Right ventricle myocardium inferior (tissue), 1 donor: ENCODE results near the gene ITPK1. TPM values are rescaled to one million over a fixed set of nuclear protein-coding genes. Genes with fewer than 3 reads are reported as not detected.

ENCODE experiments used
- ATAC-seq: fragments of 200-7000 bp; cut with Tn5 transposase; one replicate; pipeline ENCODE4 v1.9.1; 2020; ENCODE audit warnings: mild to moderate bottlenecking, moderate library complexity
- DNase-seq: peaks from one replicate; pipeline ENCODE4 v3.0.0; 2021; ENCODE audit errors: missing footprints
- intact Hi-C: fragments of 100-400 bp; cut with DNase I; formaldehyde crosslinking; loops from one replicate; pipeline ENCODE4 v1.11.0; 2022
- total RNA-seq: library from RNA; stranded (reverse); fragmentation: NEBNext Ultra II Directional; extraction: Animal tissue kit (Norgen Biotek cat#: 25700); gene quantifications from one replicate; pipeline ENCODE4 v1.2.1, GENCODE V29; 2021
- donor health status: DM: no; HTN: yes; CAD: no; lungs with severe emphysema.

Gene ITPK1
- total RNA-seq, 1 donor from 2014 or later, result 123 TPM

DNA sequence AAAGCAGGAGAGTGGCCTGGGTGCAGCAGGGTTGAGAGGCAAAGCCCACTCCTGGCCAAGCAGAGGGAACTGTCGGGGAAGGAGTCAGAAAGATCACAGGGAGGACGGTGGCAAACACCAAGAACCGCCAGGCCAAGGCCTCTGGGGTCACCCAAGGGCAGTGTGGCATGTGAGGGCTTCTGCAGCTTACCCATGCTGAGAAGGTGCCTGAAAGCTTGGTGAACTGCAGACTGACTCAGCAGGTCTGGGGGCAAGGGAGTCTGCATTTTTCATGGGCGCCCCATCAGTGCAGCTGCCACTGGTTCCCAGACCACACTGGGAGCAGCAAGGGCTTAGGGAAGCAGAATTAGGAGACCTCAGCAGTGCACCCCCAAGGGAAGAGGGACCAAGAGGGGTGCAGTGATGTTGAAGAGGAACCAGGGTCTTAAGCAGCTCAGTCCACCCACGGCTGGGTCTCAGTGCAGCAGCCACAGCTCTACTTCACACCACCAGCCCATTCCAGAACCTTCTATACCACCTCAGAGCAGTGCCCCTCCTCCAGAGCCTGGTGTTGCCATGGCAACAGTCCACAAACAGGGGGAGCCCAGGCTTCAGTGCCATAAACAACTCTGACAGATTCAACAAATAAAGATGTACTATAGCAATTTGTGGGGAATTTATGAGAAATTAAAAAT lies 59.4 kb downstream of the ITPK1 start:
- DNase-seq, result no peak
- peak; percentile 19 for ATAC-seq
- intact Hi-C loops, result no loop called here

- ATAC-seq, result no peak
- intact Hi-C loops, result no loop called here
- no peak for DNase-seq
Measured at GRCh38 chr14:93055651-93056115, 60.0 kb downstream of the ITPK1 start.

GRCh38 chr14:93054876-93055275 lies 60.8 kb downstream of the ITPK1 start:
- intact Hi-C loops, result no loop called here
- ATAC-seq (no peak), DNase-seq (no peak)

DNA sequence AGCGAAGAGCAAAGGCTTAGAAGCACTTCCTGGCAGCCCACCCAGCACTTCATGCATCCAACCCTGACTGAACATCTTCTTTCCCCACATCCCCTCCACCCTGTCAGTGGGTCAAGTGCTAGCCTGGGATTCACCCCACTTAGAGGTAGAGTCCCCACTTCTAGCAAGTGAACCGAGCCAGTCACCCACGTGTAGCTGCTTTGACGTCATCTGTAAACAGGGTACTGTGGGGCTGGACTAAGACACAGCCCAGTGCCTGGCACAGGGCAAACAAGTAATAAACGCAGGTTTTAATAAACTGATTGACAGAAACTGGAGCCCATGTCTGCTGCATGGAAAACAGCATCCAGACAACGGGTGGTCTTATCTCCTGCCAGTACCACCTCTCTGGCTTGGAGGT lies 61.7 kb downstream of the ITPK1 start:
- ATAC-seq (no peak), DNase-seq (no peak)
- intact Hi-C loops, result no loop called here

GRCh38 chr14:93051600-93052546 lies 63.9 kb downstream of the ITPK1 start:
- no peak for ATAC-seq
- DNase-seq, result no peak
- intact Hi-C loops, result no loop called here

GRCh38 chr14:93050761-93051160 lies 65.0 kb downstream of the ITPK1 start:
- no peak for DNase-seq
- intact Hi-C loops, result no loop called here

GRCh38 chr14:93049867-93050331 lies 65.8 kb downstream of the ITPK1 start:
- ATAC-seq (no peak), DNase-seq (no peak)
- intact Hi-C loops, result no loop called here

More at GRCh38 chr14:93050761-93051160, 65.0 kb downstream of the ITPK1 start:
- ATAC-seq, result no peak

GRCh38 chr14:93049315-93049714 lies 66.4 kb downstream of the ITPK1 start:
- DNase-seq (no peak), ATAC-seq (no peak)
- intact Hi-C loops, result no loop called here

DNA sequence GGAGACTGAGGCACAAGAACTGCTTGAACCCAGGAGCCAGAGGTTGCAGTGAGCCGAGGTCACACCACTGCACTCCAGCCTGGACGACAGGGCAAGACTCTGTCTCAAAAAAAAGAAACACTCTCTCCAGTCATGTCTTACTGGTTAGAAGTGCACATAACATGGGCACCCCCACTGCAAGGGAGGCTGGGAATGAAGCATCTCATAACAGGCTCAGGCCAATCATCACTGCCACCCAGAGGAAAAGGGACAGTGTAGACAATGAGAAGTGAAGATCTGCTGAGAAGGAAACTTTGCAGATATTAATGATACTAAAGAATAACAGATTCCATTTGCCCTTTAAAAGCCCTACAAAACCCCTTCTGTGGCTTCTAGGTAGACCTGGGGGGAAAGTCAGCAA lies 66.9 kb downstream of the ITPK1 start:
- ATAC-seq, result no peak
- no peak for DNase-seq
- intact Hi-C loops, result no loop called here

GRCh38 chr14:93047661-93048060 lies 68.1 kb downstream of the ITPK1 start:
- intact Hi-C loops, result no loop called here
- DNase-seq, result no peak

GRCh38 chr14:93047157-93047556 lies 68.6 kb downstream of the ITPK1 start:
- DNase-seq, result no peak
- intact Hi-C loops, result no loop called here
- ATAC-seq, result no peak

More at GRCh38 chr14:93047661-93048060, 68.1 kb downstream of the ITPK1 start:
- no peak for ATAC-seq

DNA sequence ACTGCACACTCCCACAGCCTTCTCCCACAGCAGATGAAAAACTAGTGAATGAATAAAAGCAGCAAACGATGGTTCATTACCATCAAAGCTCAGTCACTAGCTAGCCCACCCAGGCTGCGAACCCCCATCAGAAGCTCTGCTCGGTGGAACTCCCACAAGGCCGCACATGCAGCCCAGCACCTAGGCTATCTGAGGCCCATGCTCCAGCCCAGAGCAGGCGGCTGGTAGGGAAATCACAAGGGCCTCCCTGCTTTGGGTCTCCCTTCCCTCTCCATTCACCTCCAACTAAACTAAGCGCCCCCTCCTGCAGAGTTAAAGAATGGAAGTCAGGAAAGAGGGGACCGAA lies 69.0 kb downstream of the ITPK1 start:
- no peak for ATAC-seq
- DNase-seq, result no peak
- intact Hi-C loops, result no loop called here

DNA sequence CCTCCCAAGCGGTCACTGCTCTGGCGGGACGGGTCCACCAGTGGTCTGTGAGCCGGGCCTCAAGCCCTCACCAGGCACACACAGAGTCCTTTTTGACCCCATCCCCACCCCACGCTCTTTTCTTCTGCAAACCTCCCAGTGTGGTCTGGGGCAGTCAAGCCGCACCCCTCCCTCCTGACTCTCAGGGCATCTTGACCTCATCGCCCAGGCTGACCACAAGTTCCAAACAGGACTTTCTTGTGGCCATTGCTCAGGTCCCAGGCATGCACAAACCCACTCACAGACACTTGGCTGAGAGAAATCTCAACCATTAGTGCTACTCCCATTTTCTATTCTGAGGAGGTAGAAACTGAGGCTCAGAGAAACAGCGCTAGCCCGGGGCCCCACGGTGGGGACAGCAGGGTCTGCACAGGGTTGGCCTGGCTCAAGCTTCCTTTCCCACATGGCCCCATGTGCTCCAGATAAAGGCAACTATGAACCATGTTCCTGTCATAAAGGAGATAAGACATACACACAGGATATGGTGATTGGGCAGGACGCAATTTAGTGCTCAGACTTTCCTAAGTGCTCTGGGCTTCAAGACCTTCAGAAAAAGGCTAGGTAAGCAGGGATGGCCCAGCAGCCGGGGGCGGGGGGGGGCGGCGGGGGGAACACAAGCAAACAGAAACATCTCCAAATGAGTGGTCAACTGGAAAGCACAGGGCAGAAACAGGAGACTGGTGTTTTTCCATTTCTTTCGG lies 69.6 kb downstream of the ITPK1 start:
- intact Hi-C loops, result no loop called here
- ATAC-seq, result no peak
- no peak for DNase-seq

DNA sequence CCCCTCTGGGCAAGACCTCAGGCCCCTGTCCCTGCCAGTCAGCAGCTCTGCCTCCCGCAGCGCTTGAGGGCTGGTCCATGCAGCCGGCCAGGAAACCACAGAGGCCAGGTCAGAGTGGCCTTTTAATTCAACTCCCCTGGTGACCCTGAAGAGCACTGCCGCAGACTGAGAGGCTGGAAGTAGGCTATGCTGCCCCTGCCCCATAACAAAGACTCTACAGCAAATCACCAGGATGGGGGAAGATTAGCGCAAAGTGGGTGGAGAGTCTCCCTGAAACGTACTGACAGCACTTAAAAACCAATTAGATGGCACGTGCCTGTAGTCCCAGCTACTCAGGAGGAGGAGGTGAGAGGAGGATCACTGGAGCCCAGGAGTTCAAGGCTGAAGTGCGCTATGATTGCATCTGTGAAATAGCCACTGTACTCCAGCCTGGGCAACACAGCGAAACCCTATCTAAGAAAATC lies 70.5 kb downstream of the ITPK1 start:
- intact Hi-C loops, result no loop called here
- DNase-seq, result no peak
- ATAC-seq, result no peak

DNA sequence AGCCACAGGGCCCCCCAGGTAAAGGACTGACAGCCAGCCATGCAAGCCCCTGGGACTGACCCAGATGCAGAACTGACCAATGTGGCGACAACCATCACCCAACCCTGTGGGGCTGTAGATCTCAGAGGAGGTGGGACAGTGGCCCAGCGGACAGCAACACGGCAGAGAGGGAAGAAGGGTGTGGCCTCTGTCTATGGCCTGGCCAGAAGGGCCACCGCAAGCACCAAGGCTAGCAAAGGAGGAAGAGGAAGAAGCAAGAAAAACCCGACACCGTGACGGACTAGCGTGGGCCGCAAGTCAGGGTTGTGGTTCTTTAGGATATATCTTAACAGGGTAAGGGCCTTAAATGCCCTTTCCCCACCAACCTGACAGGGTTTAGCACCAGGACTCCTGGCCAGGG lies 71.2 kb downstream of the ITPK1 start:
- DNase-seq, result peak; percentile 81
- ATAC-seq, result no peak
- intact Hi-C loops, result loop anchor here (5.0 kb wide), 2 partner anchors 37 to 52 kb away; no protein-coding TSS in a partner anchor

- no peak for DNase-seq
- intact Hi-C loops, result loop anchor here (5.0 kb wide), 2 partner anchors 37 to 52 kb away; no protein-coding TSS in a partner anchor
- no peak for ATAC-seq
Measured at GRCh38 chr14:93044121-93044520, 71.6 kb downstream of the ITPK1 start.

- DNase-seq, result no peak
- ATAC-seq, result peak; percentile 74
- intact Hi-C loops, result loop anchor here (2.0 to 5.0 kb wide), 4 partner anchors 36 to 72 kb away; partner anchors contain the start of gene ITPK1
Measured at GRCh38 chr14:93042968-93043940, 72.5 kb downstream of the ITPK1 start.

GRCh38 chr14:93041830-93042229 lies 73.9 kb downstream of the ITPK1 start:
- intact Hi-C loops, result loop anchor here (2.0 to 5.0 kb wide), 4 partner anchors 35 to 73 kb away; partner anchors contain the start of gene ITPK1
- no peak for ATAC-seq
- DNase-seq, result no peak
